NCI-H2171 (cell line): ENCODE data around the gene LOXL1.

Source experiments
- DNase-seq: peaks from one replicate; lab custom pipeline; 2025; lab: John Stamatoyannopoulos, UW

Gene LOXL1

DNA sequence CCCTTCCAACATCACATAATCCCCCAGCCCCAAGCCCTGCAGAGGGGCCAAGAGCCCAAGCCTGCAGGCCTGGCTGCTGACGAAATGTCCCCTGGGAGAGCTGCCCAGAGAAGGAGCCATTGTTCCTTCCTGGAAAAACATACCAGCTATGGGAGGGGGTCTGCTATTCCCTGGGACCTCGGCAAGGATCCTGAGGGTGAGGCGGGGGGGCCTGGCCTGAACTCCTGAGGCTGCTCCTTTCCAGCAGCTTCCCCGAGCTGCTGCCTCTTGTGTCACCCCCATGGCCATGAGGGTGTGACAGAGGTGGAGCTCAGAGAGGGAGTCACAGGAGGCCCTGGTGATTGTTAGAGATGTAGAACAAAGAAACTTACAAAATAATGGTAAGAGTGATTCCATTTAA, 12.9 kb downstream of the LOXL1 start:
- DNase-seq: no peak

GRCh38 chr15:73940061-73940981, 14.1 kb downstream of the LOXL1 start:
- no peak for DNase-seq

DNA sequence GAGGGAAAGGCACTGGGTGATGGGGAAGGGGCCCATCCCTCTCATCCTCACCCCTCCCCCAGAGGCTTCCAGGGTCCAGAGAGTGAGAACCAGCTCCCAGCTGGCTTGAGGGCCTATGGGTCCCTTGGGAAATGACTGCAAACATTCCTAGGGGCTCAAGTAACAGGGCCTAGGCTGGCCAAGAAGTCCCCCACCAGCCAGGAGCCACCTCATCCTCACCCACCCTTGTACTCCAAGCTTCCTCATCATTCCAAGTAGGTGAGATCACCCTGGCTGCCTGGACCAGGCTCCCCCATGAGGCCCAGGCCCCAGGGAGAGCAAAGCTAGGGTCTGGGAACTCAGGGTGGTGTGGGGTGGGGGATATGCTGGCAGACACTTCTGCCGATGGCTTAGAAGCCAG, 14.8 kb downstream of the LOXL1 start:
- DNase-seq: no peak

GRCh38 chr15:73941449-73941848, 15.2 kb downstream of the LOXL1 start:
- no peak for DNase-seq

- no peak for DNase-seq
Observed at GRCh38 chr15:73941871-73942635, 15.8 kb downstream of the LOXL1 start.

GRCh38 chr15:73942751-73943270, 16.5 kb downstream of the LOXL1 start:
- no peak for DNase-seq

DNA sequence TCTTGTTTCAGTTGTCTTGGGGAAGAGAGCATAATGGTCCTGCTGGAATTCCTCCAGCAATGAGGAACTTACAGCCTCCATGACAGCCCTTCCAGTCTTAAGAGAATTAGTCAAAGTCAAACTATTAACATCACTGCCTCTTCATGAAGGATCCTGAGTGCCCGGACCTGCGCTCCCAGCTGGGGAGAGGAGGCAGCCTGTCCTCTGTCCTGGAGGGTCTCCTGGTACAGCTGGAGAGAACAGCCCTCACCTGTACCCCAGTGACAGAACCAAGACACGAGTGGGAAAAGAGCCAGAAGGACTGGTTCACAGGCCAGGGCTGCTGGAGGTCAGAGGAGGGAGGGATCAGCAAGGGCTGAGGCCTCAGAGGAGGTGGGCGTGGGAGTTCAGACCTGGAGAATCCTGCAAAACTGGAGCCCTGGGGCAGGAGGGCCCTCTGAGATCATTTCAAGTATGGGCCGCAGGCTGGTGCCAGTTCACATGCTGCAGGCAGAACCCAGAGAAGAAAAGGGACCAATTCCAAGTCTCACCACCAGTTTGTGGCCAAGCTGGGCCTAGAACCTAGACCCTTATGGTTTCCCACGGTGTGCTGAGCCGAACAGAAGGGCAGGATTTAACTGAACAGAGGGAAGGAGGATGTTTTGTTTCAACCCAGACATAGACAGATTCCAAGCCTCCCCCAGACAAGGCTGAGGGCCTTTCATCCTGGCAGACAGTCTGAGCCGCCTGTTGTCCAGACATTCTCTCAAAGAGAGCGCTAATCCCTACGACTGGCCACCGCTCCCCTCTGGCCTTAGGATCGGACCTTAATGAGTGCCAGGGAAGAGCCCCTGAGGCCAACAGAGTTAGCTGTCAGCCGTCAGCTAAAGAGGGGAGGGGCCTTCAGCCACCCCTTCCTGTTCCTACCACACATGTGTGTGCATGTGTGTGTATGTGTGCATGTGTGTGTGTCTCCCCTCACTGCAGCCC, 18.2 kb downstream of the LOXL1 start:
- no peak for DNase-seq

DNA sequence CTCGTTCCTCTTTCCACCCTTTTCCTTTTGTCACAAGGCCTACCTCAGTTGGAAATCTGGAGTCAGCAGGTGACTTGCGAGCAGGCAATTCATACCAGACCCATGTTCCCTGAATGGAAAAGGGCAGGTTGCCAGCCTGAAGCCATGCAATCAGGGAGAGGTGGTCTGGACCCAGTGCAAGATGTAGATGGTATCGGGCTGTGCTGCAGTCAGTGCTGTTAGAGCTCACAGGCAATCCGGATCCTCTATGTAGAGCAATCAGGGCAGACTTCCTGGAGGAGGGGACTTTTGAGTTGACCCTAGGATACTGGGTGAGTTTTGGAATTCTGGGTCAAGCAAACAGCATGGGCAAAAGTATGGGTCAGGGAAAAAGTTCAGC, 18.9 kb downstream of the LOXL1 start:
- DNase-seq: no peak

DNA sequence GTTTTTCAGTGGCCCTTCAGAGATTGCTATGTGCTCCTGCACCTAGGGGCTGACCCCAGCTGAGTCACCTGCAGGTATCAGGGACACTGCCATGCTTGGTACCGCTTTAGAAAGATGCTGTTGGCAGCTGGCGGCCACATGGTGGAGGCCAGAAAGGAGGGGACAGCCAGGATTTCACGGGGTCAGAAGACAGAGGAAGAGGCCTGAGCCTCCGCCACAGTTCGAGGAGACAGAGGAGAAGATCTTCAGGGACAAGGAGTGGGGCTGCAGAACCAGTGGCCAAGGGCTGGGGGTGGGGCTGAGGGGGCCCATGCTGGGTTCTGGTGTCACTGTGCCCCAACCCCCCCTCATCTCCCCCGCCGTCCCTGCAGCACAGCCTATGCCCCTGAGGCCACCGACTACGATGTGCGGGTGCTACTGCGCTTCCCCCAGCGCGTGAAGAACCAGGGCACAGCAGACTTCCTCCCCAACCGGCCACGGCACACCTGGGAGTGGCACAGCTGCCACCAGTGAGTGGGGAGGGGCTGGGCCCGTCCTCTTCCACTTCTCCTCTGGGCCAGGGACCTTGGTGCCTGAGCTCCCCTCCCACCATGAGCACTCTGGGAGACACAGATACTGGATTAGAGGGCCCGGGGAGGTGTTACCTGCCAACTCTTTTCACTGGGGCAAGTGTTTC, 19.9 kb downstream of the LOXL1 start:
- DNase-seq: no peak

GRCh38 chr15:73946795-73947370, 20.6 kb downstream of the LOXL1 start:
- no peak for DNase-seq

GRCh38 chr15:73947651-73948050, 21.4 kb downstream of the LOXL1 start:
- no peak for DNase-seq

GRCh38 chr15:73948396-73948795, 22.1 kb downstream of the LOXL1 start:
- DNase-seq: no peak

- no peak for DNase-seq
Observed at GRCh38 chr15:73948982-73949381, 22.7 kb downstream of the LOXL1 start.

GRCh38 chr15:73949496-73949895, 23.2 kb downstream of the LOXL1 start:
- no peak for DNase-seq

DNA sequence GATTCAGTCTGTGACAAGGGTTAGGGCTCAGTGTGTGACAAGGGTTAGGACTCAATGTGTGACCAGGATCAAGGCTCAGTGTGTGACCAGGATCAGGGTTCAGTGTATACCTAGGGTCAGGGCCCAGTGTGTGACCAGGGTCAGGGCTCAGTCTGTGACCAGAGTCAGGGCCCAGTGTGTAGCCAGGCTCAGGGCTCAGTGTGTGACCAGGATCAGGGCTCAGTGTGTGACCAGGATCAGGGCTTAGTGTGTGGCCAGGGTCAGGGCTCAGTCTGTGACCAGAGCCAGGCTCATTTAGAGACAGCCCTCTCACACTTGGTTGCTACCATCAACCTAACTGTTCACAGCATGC, 24.2 kb downstream of the LOXL1 start:
- no peak for DNase-seq

GRCh38 chr15:73950831-73951561, 24.7 kb downstream of the LOXL1 start:
- DNase-seq: peak; percentile 93

DNA sequence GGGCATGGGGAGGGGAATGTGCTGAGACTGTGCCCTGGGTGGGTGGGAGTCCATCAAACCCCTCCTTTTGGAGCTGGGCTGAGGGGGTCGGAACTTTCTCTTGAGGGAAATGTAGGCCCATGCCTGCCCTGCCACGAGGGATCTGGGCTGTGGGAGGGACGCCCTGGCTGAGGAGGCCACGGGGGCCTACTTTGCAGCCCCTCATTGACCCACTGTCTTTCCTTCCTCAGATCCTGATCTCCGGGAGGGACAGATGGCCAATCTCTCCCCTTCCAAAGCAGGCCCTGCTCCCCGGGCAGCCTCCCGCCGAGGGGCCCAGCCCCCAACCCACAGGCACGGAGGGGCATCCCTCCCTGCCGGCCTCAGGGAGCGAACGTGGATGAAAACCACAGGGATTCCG, 25.3 kb downstream of the LOXL1 start:
- no peak for DNase-seq

- no peak for DNase-seq
Observed at GRCh38 chr15:73952171-73952912, 26.1 kb downstream of the LOXL1 start.

- no peak for DNase-seq
Observed at GRCh38 chr15:73952913-73953750, 26.9 kb downstream of the LOXL1 start.
